H1 (cell line): ENCODE results near the gene CCDC73.

Experiments used
- CTCF ChIP-seq, 3 experiments: IDR thresholded peaks; 1 replicate in 2 of 3; 2 replicates in 1 of 3; pipeline versions ENCODE4 v1.5.1 to v1.6.1; 2011; ENCODE audit warnings: low read length in 3 of 3, mild to moderate bottlenecking in 3 of 3, inconsistent platforms in 2 of 3, low read depth in 1 of 3, moderate library complexity in 1 of 3; ENCODE audit not compliant: insufficient read depth in 1 of 3; ENCODE audit errors: control extremely low read depth in 1 of 3
- EP300 ChIP-seq, 2 experiments: IDR thresholded peaks; 1 replicate in 1 of 2; 2 replicates in 1 of 2; pipeline ENCODE4 v1.6.1; 2011 to 2012; ENCODE audit warnings: low read depth in 2 of 2, low read length in 2 of 2, mild to moderate bottlenecking in 2 of 2, borderline replicate concordance in 1 of 2, inconsistent platforms in 1 of 2, moderate library complexity in 1 of 2
- EZH2 ChIP-seq: fragments of 200-600 bp; sonication (generic); IDR thresholded peaks from 2 replicates; pipeline ENCODE4 v1.7.1; 2012; ENCODE audit warnings: low read depth, mild to moderate bottlenecking, moderate library complexity, low read length, inconsistent platforms; ENCODE audit not compliant: severe bottlenecking
- FOSL1 ChIP-seq: IDR thresholded peaks from 2 replicates; pipeline ENCODE4 v1.6.1; 2011; ENCODE audit warnings: mild to moderate bottlenecking, low read depth, low read length, moderate library complexity; ENCODE audit not compliant: insufficient read depth
- GABPA ChIP-seq: IDR thresholded peaks from 2 replicates; pipeline ENCODE4 v1.6.1; 2011; ENCODE audit warnings: mild to moderate bottlenecking, low read length, moderate library complexity, borderline replicate concordance; ENCODE audit not compliant: insufficient read depth
- KDM1A ChIP-seq: fragments of 200-600, 300-600 bp; sonication (generic); IDR thresholded peaks from 2 replicates; pipeline ENCODE4 v1.7.1; 2016; ENCODE audit warnings: mild to moderate bottlenecking, low read length, borderline replicate concordance
- RFX5 ChIP-seq: IDR thresholded peaks from 2 replicates; pipeline ENCODE4 v1.6.1; 2011; ENCODE audit warnings: low read depth, low read length, improper control_type of control experiment, borderline replicate concordance
- SP2 ChIP-seq: IDR thresholded peaks from 2 replicates; pipeline ENCODE4 v1.6.1; 2012; ENCODE audit warnings: mild to moderate bottlenecking, low read length, inconsistent platforms
- SRF ChIP-seq: IDR thresholded peaks from 2 replicates; pipeline ENCODE4 v1.6.1; 2011; ENCODE audit warnings: mild to moderate bottlenecking, low read depth, low read length, moderate library complexity
- TAF1 ChIP-seq: IDR thresholded peaks from 2 replicates; pipeline ENCODE4 v1.6.1; 2011; ENCODE audit warnings: mild to moderate bottlenecking, low read depth, low read length
- TEAD4 ChIP-seq: IDR thresholded peaks from 2 replicates; pipeline ENCODE4 v1.6.1; 2012; ENCODE audit warnings: low read depth, low read length, inconsistent platforms, mixed read lengths
- YY1 ChIP-seq: IDR thresholded peaks from 2 replicates; pipeline ENCODE4 v1.6.1; 2011; ENCODE audit warnings: low read depth, mild to moderate bottlenecking, low read length
- ZNF274 ChIP-seq: IDR thresholded peaks from 2 replicates; pipeline ENCODE4 v1.7.0; 2012; ENCODE audit warnings: low read length, borderline replicate concordance; ENCODE audit errors: extremely low read depth

- no peak for TF ChIP-seq CTCF (IDR thresholded peaks at IDR 0.05; ENCODE audit: control extremely low read depth in 1 of 3, insufficient read depth in 1 of 3, low read depth in 1 of 3, low read length in 3 of 3)
- TF ChIP-seq KDM1A, result no peak
- TF ChIP-seq FOSL1, result no peak
- TF ChIP-seq TAF1, result no peak
- no peak for TF ChIP-seq SP2
- no peak for TF ChIP-seq EP300 (IDR thresholded peaks at IDR 0.05; ENCODE audit: borderline replicate concordance in 1 of 2, low read depth in 2 of 2, low read length in 2 of 2)
- no peak for TF ChIP-seq RFX5
- no peak for TF ChIP-seq EZH2
- no peak for TF ChIP-seq TEAD4
- no peak for TF ChIP-seq SRF
- no peak for TF ChIP-seq ZNF274
- no peak for TF ChIP-seq GABPA
- TF ChIP-seq YY1, result no peak
These were observed 196.5 kb downstream of the CCDC73 start for GRCh38 chr11:32597921-32598320.
